ENCODE measurements around the gene ASPRV1.

DNA sequence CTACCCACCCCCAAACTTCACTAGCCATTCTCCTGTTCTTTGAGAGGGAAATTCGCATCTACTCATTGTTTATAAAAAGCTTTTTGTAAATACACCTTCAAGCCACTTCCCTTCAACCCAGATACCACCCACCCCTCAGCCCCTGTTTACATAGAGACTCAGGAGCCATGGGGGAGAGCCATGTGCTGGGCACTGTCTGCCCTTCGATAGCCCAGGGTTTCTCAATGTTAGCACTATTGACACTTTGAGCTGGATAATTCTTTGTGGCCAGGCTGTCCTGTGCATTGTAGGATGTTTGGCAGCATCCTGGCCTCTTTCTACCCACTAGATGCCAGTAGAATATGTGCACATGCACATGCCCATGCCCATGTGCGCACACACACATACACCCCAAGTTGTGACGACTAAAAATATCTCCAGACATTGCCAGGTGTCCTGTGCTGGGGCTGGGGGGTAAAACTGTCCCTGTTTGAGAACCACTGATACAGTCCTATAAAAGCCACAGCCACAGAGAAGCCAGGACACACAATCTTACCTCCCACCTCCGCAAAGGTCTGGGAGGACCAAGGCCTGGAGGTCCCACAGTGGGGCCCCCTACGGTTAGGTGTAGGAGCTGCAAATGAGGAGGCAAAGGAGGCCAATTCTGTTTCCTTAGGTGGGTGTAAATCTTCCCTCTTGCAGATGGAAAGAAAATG, 44.5 kb upstream of the ASPRV1 start:
- no peak for TF ChIP-seq CTCF (IDR thresholded peaks at IDR 0.05)
- TF ChIP-seq POLR2A (IDR thresholded peaks at IDR 0.05), result no peak
